DLD1 (cell line): Measurements from ENCODE around the gene N4BP3.
"Not testable (repeated sequence)": the region's sequence is repeated elsewhere in the genome, so short reads cannot be mapped to it uniquely, and the experiment has no call there.

Experiments used
- in situ Hi-C: cut with HindIII; loops from 2 replicates; pipeline ENCODE4 v1.10.0; 2017; ENCODE audit warnings: low sequenced_read_pairs

N4BP3 gene

GRCh38 chr5:178113141-178113787, at the start of gene N4BP3:
TSS of gene N4BP3 (plus strand) at chr5:178113532. CDS start at chr5:178119584, 6,052 bp downstream.
- in situ Hi-C loops: no loop called here

DNA sequence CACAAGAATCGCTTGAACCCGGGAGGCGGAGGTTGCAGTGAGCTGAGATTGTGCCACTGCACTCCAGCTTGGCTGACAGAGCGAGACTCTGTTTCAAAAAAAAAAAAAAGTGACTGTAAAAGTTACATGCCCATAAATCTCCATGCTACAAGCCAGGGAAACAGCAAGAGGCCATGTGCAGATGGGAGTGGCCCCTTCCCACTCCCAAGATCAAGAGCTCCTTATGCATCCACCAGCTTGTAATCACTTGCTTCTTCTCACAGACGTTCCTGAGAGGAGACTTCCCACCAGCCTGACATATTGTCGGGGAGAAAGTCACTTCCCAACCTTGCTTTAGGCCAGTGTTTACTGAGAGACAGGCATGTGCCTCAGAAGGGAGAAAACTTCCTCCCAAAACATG, 45.6 kb upstream of the N4BP3 start:
- in situ Hi-C loops: no loop called here

DNA sequence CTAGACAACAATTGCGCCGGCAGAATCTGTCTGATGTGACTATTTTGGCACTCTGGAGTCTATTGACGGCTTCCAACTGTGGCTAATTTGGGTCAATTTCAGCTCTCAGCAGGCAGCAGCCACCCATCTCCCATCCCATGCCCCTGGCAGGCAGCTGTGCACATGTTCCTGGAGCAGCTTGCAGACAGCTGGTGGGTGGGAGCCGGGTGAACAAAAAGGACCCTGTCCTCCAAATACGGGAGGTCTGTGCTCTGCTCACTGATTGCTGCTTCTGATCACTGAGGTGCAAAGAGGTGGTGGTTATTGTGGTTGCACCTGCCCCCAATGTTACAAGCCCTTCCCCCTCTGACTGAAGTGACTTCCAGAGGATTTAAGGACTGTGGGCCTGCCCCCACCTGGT, 45.0 kb upstream of the N4BP3 start:
- in situ Hi-C loops: no loop called here

DNA sequence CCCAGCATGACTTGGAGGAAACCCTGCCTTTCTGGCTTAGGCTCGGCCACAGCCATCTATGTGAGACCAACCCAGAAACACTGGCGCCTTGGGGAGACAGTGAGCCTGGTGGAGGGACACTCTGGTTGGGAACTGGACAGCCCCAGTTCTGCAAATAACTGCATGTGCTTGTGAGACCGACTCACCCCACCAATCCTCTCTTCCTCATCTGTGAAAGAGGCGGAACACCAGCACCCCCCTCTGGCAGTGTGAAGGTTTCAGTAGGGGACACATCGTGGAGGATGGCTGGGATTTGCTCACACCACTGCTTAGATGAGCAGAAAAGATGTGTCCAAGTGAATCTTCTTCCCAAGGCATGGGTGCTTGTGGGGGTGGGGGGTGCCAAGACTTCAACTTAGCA, 43.4 kb upstream of the N4BP3 start:
- in situ Hi-C loops: no loop called here

GRCh38 chr5:178071108-178071507, 42.2 kb upstream of the N4BP3 start:
- in situ Hi-C loops: no loop called here

DNA sequence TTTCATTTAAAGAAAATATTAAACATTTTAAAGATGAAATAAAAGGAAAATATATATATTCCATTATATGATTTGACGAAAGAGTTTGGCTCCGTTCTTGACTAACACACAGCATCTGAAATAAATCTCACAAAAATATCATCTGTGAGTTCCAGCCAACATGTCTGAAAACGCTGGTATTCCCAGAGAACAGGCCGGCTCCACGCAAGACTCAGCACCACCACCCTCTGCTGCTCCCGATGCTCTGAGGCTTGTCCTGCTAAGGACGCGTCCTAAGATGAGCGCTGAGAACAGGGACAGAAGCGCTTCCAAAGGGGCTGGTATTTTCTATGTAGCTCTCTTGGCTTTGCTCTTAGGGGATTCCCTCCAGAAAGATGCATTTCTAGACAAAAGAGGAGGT, 40.6 kb upstream of the N4BP3 start:
- in situ Hi-C loops: no loop called here

DNA sequence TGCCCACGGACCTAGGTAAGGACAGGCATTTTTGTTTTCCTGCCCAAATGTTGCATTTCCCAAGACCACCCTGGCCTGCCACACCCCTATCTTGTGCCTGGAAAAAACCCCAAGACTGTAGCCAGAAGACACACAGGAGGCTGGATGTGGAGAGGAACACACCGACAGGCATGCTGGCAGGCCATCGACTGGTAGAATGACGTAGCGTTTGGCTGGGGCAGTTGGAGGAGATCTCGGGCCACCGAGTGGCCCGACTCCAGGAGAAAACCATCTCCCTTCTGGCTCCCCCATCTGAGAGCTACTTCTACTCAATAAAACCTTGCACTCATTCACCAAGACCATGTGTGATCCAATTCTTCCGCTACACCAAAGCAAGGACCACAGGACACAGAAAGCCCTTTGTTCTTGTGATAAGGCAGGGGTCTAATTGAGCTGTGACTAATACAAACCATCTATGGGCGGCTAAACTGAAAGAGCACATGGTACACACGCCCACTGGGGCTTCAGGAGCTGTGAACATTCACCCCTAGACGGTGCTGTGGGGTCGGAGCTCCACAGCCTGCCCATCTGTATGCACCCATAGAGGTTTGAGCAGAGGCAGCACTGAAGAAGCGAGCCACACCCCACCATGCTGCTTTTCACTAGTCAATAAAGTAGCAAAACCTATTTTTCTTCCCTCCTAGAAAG, 38.9 kb upstream of the N4BP3 start:
- in situ Hi-C loops: no loop called here

- in situ Hi-C loops: not testable (repeated sequence)
Measured at GRCh38 chr5:178076965-178077364, 36.4 kb upstream of the N4BP3 start.

- in situ Hi-C loops: no loop called here
Measured at GRCh38 chr5:178077751-178078150, 35.6 kb upstream of the N4BP3 start.

- in situ Hi-C loops: no loop called here
Measured at GRCh38 chr5:178078197-178079010, 34.9 kb upstream of the N4BP3 start.

DNA sequence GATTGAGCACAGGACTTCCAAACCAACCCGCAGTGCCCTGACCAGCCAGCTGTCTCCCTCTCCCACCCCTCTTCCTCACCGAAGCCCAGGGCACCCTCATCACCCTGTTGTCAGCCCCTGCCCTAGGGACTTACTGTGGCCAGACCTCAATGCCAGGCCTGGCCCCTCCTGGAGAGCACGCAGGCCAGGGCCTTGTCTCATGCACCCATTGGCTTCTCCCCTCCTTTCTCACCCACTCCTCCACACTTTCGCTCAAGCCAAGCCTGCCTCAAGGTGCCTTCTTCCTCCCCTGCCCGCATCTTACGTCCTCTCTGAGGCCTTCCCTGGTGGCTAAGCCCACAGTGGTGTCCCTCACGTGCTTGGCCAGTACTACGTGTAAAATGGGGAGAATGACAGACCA, 33.3 kb upstream of the N4BP3 start:
- in situ Hi-C loops: no loop called here

DNA sequence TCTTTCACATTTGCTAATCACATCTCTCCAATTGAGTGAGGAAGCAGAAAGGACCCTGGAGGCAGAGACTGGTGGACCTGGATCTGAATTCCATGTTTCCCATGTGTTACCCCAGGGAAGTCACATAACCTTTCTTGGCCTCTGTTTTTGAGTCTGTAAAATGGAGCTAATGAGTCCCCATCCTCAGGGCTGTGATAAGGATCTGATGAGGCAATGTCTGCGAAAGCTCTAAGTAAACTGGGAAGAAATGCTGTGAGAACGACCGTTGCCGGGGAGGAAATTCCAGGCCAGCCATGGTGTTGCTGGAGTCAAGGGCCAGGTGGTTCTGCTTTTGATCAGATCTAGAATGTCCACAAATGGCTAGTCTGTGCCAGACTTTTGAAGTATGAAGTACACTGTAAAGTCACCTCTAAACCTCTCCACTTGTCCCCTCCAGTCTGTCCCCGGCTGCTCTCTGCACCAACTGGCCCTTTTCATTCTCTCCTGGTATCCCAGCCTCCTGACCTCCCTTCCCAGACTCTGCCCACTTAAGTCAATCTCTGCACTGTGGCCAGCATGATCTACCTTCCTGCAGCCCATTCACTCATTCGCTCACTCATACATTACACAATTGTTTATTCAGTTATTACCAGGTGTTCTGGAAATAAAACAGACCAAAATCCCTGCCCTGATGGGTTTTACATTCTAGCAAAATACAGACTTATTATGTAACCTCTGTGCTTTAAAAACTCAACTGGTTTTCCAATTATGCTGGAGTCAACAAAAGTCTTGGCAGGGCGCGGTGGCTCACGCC, 32.5 kb upstream of the N4BP3 start:
- in situ Hi-C loops: no loop called here

DNA sequence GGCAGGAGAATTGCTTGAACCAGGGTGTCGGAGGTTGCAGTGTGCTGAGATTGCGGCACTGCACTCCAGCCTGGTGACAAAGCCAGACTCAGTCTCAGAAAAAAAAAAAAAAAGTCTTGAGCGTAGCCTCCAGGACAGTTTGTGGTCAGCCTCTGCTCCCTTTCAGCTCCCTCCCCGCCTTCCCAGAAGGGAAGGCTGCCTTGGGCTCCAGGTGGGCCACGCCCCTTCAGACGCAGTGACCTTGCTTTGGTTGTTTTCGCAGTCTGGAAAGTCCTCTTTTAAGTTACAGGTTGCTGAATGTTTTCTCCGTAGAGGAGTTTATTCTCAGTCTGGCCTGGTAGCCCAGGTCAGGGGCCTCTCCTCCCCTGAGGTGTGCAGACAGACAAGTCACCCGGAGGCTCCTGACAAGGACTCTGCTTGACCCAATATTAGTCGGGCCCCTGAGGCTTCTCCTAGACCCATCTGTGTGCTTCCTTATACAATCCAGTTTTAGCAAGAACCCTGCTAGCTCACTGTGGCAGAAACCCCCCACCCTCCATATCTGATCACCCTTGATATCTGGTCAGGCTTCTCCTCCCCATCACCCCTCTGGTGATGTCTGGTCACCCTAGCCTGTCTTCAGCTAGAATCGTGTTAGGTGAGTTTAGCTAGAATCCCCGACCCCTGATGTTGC, 31.6 kb upstream of the N4BP3 start:
- in situ Hi-C loops: no loop called here

- in situ Hi-C loops: no loop called here
Measured at GRCh38 chr5:178083922-178084321, 29.4 kb upstream of the N4BP3 start.

- in situ Hi-C loops: no loop called here
Measured at GRCh38 chr5:178085316-178085715, 28.0 kb upstream of the N4BP3 start.

GRCh38 chr5:178086266-178086665, 27.1 kb upstream of the N4BP3 start:
- in situ Hi-C loops: no loop called here

DNA sequence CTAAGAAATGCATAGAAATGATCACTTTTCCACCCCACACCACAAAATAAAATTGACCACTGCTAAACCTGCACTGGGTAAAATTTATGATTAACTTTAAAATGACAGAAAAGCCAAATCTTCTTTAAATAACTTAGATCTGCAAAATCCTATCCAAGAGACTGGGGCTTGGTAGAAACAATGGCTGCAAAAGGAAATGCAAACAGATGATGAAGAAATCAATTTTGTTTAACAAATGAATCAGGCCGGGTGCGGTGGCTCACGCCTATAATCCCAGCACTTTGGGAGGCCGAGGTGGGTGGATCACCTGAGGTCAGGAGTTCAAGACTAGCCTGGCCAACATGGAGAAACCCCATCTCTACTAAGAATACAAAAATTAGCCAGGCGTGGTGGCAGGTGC, 26.1 kb upstream of the N4BP3 start:
- in situ Hi-C loops: not testable (repeated sequence)

- in situ Hi-C loops: no loop called here
Measured at GRCh38 chr5:178090856-178091255, 22.5 kb upstream of the N4BP3 start.

DNA sequence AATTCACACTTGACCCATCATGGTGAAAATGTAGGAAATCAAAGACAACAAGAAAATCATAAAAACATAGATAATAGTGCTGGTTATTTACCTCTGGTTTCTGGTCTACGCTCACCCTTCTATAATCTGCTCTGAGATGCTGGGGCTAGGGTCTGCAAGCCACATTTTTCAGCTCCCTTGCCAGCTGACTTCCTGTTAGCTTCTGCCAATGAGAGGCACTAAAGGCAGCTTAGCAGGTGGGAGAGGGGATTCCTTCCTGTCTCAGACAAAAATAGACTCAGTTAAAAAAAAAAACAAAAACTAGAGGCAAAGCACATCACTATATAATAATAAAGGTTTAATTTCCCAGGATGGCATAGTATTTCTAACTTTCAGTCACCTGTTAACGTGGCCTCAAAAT, 20.2 kb upstream of the N4BP3 start:
- in situ Hi-C loops: no loop called here

DNA sequence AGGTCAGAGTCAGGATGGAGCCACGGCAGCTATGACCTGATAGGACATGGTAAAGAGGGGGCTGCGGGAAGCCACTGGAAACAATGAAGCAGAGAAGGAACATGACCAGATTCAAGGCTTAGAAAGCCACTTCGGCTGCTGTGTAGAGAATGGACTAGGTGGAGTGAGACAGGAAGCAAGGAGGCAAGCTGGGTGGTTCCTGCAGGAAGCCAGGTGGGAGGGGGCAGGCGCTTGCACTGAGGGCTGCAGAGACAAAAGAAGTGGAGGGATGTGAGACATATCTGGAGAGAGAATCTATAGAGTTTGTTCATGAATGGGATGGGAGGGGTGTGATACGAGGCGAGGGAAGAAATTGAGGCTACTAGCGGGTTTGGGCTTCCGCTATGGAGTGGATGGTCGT, 19.0 kb upstream of the N4BP3 start:
- in situ Hi-C loops: no loop called here

DNA sequence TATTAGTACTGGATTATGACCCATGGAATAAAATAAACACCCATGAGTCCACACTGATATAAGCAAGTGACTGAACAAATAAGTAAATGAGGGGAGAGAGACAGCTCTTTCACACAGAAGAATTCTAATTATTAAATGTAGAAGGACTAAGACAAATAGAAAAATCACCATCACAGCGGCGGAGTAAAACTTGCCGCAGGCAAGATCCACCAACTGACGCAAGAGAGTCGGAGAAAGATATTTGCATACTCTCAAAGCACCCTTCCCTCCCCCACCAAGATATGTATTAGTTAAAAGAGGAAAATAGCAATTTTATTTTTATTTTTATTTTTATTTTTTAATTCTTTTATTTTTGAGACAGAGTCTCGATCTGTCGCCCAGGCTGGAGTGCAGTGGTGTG, 14.6 kb upstream of the N4BP3 start:
- in situ Hi-C loops: no loop called here
